A549 (cell line): ENCODE results near the gene ZCCHC17. TPM values are rescaled to one million over a fixed set of nuclear protein-coding genes. Genes with fewer than 3 reads are reported as not detected.

Experiments
- ATAC-seq, 2 experiments: fragments of 200-7000 bp in 1 of 2; fragments of >200 bp in 1 of 2; cut with Nextera tagmentation in 1 of 2; cut with Tn5 transposase in 1 of 2; 3 replicates each; pipeline versions ENCODE4 v1.8.0 to v1.9.1; 2018 to 2020; ENCODE audit warnings: mild to moderate bottlenecking in 1 of 2, moderate library complexity in 1 of 2
- CTCF ChIA-PET: fragments of 300-600 bp; sonication (Branson Sonifier 250); formaldehyde crosslinking; extraction: SDS; loops from one replicate; lab custom pipeline; 2021; ENCODE audit warnings: antibody characterized with exemption, inconsistent platforms; lab: Yijun Ruan, JAX
- POLR2A ChIA-PET: fragments of 350-600 bp; formaldehyde crosslinking; extraction: SDS; loops from one replicate; lab custom pipeline; 2021; ENCODE audit warnings: antibody characterized with exemption, inconsistent platforms; lab: Yijun Ruan, JAX
- DNase-seq, 2 experiments: peaks; one replicate each; pipeline versions ENCODE4 v3.0.0 to v3.0.0-alpha.2; 2011 to 2016; ENCODE audit warnings: low read depth in 1 of 2, low spot score in 1 of 2
- FAIRE-seq: peaks from 2 replicates; lab custom pipeline; 2011; peaks lifted over from hg19 to GRCh38; lab: Jason Lieb, UNC
- H3K27ac ChIP-seq, 2 experiments: fragments of >200 bp; sonication (Bioruptor Twin); formaldehyde crosslinking; 3 replicates each; pipeline ENCODE4 v1.5.1; 2016 to 2017
- H3K4me1 ChIP-seq: fragments of >200 bp; sonication (Bioruptor Twin); formaldehyde crosslinking; 3 replicates; pipeline ENCODE4 v1.6.1; 2016
- H3K4me2 ChIP-seq: fragments of >200 bp; sonication (Bioruptor Twin); formaldehyde crosslinking; 3 replicates; pipeline ENCODE4 v1.6.1; 2016
- H3K4me3 ChIP-seq: fragments of >200 bp; sonication (Bioruptor Twin); formaldehyde crosslinking; 3 replicates; pipeline ENCODE4 v1.5.1; 2016
- H3K9me3 ChIP-seq: fragments of >200 bp; sonication (Bioruptor Twin); formaldehyde crosslinking; 3 replicates; pipeline ENCODE4 v1.6.1; 2016
- ATOH8 ChIP-seq: fragments of 250-450 bp; sonication (Bioruptor Pico); IDR thresholded peaks from 2 replicates; pipeline ENCODE4 v1.5.0; 2020; ENCODE audit warnings: low read depth, mild to moderate bottlenecking, moderate library complexity
- BHLHE40 ChIP-seq: IDR thresholded peaks from 2 replicates; pipeline ENCODE4 v1.6.1; 2012; ENCODE audit warnings: low read depth, low read length, inconsistent platforms
- CBX8 ChIP-seq: fragments of 200-600 bp; sonication (generic); IDR thresholded peaks from 2 replicates; pipeline ENCODE4 v1.6.1; 2016
- CEBPB ChIP-seq, 2 experiments: fragments of >200 bp in 1 of 2; sonication (Bioruptor Twin) in 1 of 2; formaldehyde crosslinking in 1 of 2; IDR thresholded peaks; 2 replicates each; pipeline ENCODE4 v1.6.1; 2012 to 2016
- CHD2 ChIP-seq: fragments of 150-350 bp; IDR thresholded peaks from 2 replicates; pipeline ENCODE4 v1.6.1; 2014; ENCODE audit warnings: low read length; ENCODE audit not compliant: partially characterized antibody
- CTCF ChIP-seq: fragments of >200 bp; sonication (Bioruptor Twin); formaldehyde crosslinking; IDR thresholded peaks from 3 replicates; pipeline ENCODE4 v1.5.1; 2016
- EP300 ChIP-seq, 2 experiments: fragments of >200 bp; sonication (Bioruptor Twin); formaldehyde crosslinking; IDR thresholded peaks; 2 replicates in 1 of 2; 3 replicates in 1 of 2; pipeline ENCODE4 v1.6.1; 2016 to 2017
- FOSB ChIP-seq: fragments of 250-450 bp; sonication (Bioruptor Pico); IDR thresholded peaks from 2 replicates; pipeline ENCODE4 v1.5.0; 2020; ENCODE audit warnings: mild to moderate bottlenecking, moderate library complexity
- HEYL ChIP-seq: fragments of 250-450 bp; sonication (Bioruptor Pico); IDR thresholded peaks from 2 replicates; pipeline ENCODE4 v1.8.0; 2021; ENCODE audit warnings: mild to moderate bottlenecking, moderate library complexity
- HMGXB4 ChIP-seq: fragments of 250-450 bp; sonication (Bioruptor Pico); IDR thresholded peaks from 2 replicates; pipeline ENCODE4 v1.5.0; 2021; ENCODE audit warnings: mild to moderate bottlenecking, moderate library complexity, borderline replicate concordance
- HOXB13 ChIP-seq: fragments of 250-450 bp; sonication (Bioruptor Pico); IDR thresholded peaks from 2 replicates; pipeline ENCODE4 v1.5.0; 2020; ENCODE audit warnings: low read depth, mild to moderate bottlenecking, moderate library complexity
- HOXB5 ChIP-seq: fragments of 250-450 bp; sonication (Bioruptor Pico); IDR thresholded peaks from 2 replicates; pipeline ENCODE4 v1.5.0; 2020; ENCODE audit warnings: mild to moderate bottlenecking, moderate library complexity
- JUN ChIP-seq, 2 experiments: fragments of >200 bp; sonication (Bioruptor Twin); formaldehyde crosslinking; IDR thresholded peaks; 2 replicates in 1 of 2; 3 replicates in 1 of 2; pipeline ENCODE4 v1.6.1; 2016 to 2017
- KDM1A ChIP-seq: fragments of 200-600 bp; sonication (generic); IDR thresholded peaks from 2 replicates; pipeline ENCODE4 v1.6.1; 2016; ENCODE audit warnings: low read depth, mild to moderate bottlenecking
- MAFK ChIP-seq: fragments of 450-650 bp; IDR thresholded peaks from 2 replicates; pipeline ENCODE4 v1.6.1; 2014; ENCODE audit not compliant: partially characterized antibody
- MYC ChIP-seq: IDR thresholded peaks from 2 replicates; pipeline ENCODE4 v1.6.1; 2012; ENCODE audit warnings: mild to moderate bottlenecking, inconsistent platforms, low read length, improper control_type of control experiment, borderline replicate concordance
- NFE2L2 ChIP-seq: fragments of 150-350 bp; conservative IDR thresholded peaks from 2 replicates; pipeline ENCODE4 v1.6.1; 2014; ENCODE audit warnings: low read length
- NR3C1 ChIP-seq: fragments of >200 bp; sonication (Bioruptor Twin); formaldehyde crosslinking; IDR thresholded peaks from 3 replicates; pipeline ENCODE4 v1.6.1; 2017
- RFX5 ChIP-seq: fragments of 450-650 bp; IDR thresholded peaks from 2 replicates; pipeline ENCODE4 v1.7.1; 2014; ENCODE audit warnings: antibody characterized with exemption, mild to moderate bottlenecking, moderate library complexity
- SMC3 ChIP-seq: fragments of >200 bp; sonication (Bioruptor Twin); formaldehyde crosslinking; IDR thresholded peaks from 3 replicates; pipeline ENCODE4 v1.6.1; 2018; ENCODE audit warnings: inconsistent platforms
- ZC3H11A ChIP-seq: fragments of 450-650 bp; IDR thresholded peaks from 2 replicates; pipeline ENCODE4 v1.6.1; 2014; ENCODE audit warnings: antibody characterized with exemption, mild to moderate bottlenecking
- ZFP36 ChIP-seq: fragments of 450-650 bp; IDR thresholded peaks from 2 replicates; pipeline ENCODE4 v1.6.1; 2014; ENCODE audit warnings: borderline replicate concordance; ENCODE audit not compliant: partially characterized antibody
- WGBS: methylation state at CpG from one replicate; pipeline ENCODE4 v1.1.6; 2017; ENCODE audit errors: missing lambda C conversion rate; 5-methylcytosine and 5-hydroxymethylcytosine counted together
- polyA plus RNA-seq, 4 experiments: library from polyadenylated mRNA; depleted of rRNA in 3 of 4; stranded (reverse); fragments of >200 nt; fragmentation: RNase III in 1 of 4; extraction: RNeasy Plus Mini Kit Qiagen cat#74134 plus additional on column Dnase treatment in 1 of 4; gene quantifications; 2 replicates in 3 of 4; 3 replicates in 1 of 4; pipeline ENCODE4 v1.2.3, GENCODE V29; 2011 to 2017

The ZCCHC17 gene
- polyA plus RNA-seq, 2 of the 4 experiments (the other 2 are of a cell fraction): 28.0 to 34.5 TPM

GRCh38 chr1:31300193-31300592 lies 3.4 kb downstream of the ZCCHC17 start:
- Histone ChIP-seq H3K27ac (no peak overlapping the region), H3K4me3 (no peak overlapping the region), H3K4me2 (no peak overlapping the region)
- DNase-seq (no peak), FAIRE-seq (no peak)
- TF ChIP-seq KDM1A: no peak
- no peak for TF ChIP-seq SMC3
- no peak for TF ChIP-seq MYC
- TF ChIP-seq, all 56 proteins: peak for 0
- POLR2A ChIA-PET: no interaction called here
- Histone ChIP-seq H3K4me1 (peaks cover 10% of the 10 kb centered on the region), H3K9me3 (no peaks in the 10 kb centered on the region)
- CTCF ChIA-PET: interaction anchor here (1.4 kb wide), 1 partner anchor 18 kb away, joined by 4 read pairs; no protein-coding TSS in a partner anchor
- WGBS: 100% methylated on average over 3 of the region's 3 CpGs
- no peak for ATAC-seq

- H3K9me3 ChIP-seq: no peaks in the 10 kb centered on the region
- no peak overlapping the region for H3K4me3 ChIP-seq
- DNase-seq: no peak
- TF ChIP-seq ATOH8 (CRISPR knock-in tag): no peak
- no peak for TF ChIP-seq HMGXB4
- no peak for TF ChIP-seq EP300 (IDR thresholded peaks at IDR 0.05)
- no peak for TF ChIP-seq ZC3H11A
- no peak for TF ChIP-seq BHLHE40
- no peak for TF ChIP-seq CEBPB (IDR thresholded peaks at IDR 0.05)
- no peak for TF ChIP-seq HEYL (CRISPR knock-in tag)
- TF ChIP-seq NFE2L2: no peak
- no peak for TF ChIP-seq FOSB (CRISPR knock-in tag)
- TF ChIP-seq CBX8: no peak
- no peak for TF ChIP-seq MAFK
- TF ChIP-seq RFX5: no peak
- TF ChIP-seq HOXB5 (CRISPR knock-in tag): no peak
- no peak for TF ChIP-seq HOXB13 (CRISPR knock-in tag)
- TF ChIP-seq NR3C1: no peak
- TF ChIP-seq JUN (IDR thresholded peaks at IDR 0.05): no peak
- TF ChIP-seq CHD2: no peak
- no peak for TF ChIP-seq ZFP36
- TF ChIP-seq CTCF: no peak
- TF ChIP-seq, all 56 proteins: peak for 0
- Histone ChIP-seq H3K27ac (no peak overlapping the region), H3K4me1 (peaks cover 9% of the 10 kb centered on the region; the same call in 2 of the 3 replicates), H3K4me2 (no peak overlapping the region)
- WGBS: 75% methylated on average over 7 of the region's 7 CpGs
- POLR2A ChIA-PET: no interaction called here
- FAIRE-seq: no peak
- ATAC-seq: no peak
- CTCF ChIA-PET: interaction anchor here (1.1 to 1.4 kb wide), 2 partner anchors 17 to 33 kb away, joined by 3 read pairs; no protein-coding TSS in a partner anchor
Measured at GRCh38 chr1:31302709-31303441, 6.0 kb downstream of the ZCCHC17 start.
